ENCODE results near the gene ADAM33. TPM values are rescaled to one million over a fixed set of nuclear protein-coding genes. Genes with fewer than 3 reads are reported as not detected.

Gene ADAM33
- total RNA-seq, 1 experiment from 2014 or later: not detected

DNA sequence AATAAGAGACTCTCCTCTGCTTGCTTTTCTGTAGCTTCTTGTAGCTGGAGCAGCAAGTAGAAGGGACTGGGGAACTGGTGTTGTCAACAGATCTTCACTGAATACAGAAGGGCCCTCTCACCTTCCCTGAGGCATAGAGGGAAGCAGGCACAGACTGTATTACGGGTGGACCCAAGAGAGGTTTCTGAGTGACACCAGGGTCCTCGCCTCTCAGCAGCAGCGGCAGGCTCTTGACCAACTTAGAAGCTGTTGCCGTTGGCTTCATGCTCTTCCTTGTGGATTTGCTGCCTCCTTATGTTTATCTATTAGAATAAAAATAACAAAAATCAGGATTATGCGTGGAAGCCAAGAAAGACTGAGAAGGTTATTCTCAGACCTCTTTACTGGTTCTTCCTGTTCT, 50.3 kb downstream of the ADAM33 start:
- Histone ChIP-seq H3K4me1 (ENCODE audit: insufficient read depth, low read length, poor library complexity, severe bottlenecking) (no peaks in the 10 kb centered on the region), H3K4me3 (ENCODE audit: low read depth, low read length, poor library complexity, severe bottlenecking) (no peak overlapping the region), H3K36me3 (ENCODE audit: insufficient read depth, low read length, poor library complexity, severe bottlenecking) (no peaks in the 10 kb centered on the region), H3K9me3 (ENCODE audit: low read depth, low read length, poor library complexity, severe bottlenecking) (no peaks in the 10 kb centered on the region), H3K27ac (ENCODE audit: low read depth, low read length, poor library complexity, severe bottlenecking) (no peak overlapping the region), H3K27me3 (replicated peaks; ENCODE audit: insufficient read depth, low read depth, low read length, poor library complexity) (no peaks in the 10 kb centered on the region)
- intact Hi-C loops (cut with micrococcal nuclease; ENCODE audit: unreplicated experiment): no loop called here
- BruUV-seq (replicated peaks): no TSS peak
- POLR2A ChIA-PET (ENCODE audit: low non-redundant PET): no interaction called here
- TF ChIP-seq, protein P1, sequence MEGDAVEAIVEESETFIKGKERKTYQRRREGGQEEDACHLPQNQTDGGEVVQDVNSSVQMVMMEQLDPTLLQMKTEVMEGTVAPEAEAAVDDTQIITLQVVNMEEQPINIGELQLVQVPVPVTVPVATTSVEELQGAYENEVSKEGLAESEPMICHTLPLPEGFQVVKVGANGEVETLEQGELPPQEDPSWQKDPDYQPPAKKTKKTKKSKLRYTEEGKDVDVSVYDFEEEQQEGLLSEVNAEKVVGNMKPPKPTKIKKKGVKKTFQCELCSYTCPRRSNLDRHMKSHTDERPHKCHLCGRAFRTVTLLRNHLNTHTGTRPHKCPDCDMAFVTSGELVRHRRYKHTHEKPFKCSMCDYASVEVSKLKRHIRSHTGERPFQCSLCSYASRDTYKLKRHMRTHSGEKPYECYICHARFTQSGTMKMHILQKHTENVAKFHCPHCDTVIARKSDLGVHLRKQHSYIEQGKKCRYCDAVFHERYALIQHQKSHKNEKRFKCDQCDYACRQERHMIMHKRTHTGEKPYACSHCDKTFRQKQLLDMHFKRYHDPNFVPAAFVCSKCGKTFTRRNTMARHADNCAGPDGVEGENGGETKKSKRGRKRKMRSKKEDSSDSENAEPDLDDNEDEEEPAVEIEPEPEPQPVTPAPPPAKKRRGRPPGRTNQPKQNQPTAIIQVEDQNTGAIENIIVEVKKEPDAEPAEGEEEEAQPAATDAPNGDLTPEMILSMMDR (conservative IDR thresholded peaks at IDR 0.05; ENCODE audit: low read depth, low read length): no peak
- no peak for TF ChIP-seq EZH2 (IDR thresholded peaks at IDR 0.05; ENCODE audit: borderline replicate concordance, low read depth, low read length, poor library complexity, severe bottlenecking)
- CTCF ChIA-PET: no interaction called here
- DNase-seq (ENCODE audit: low spot score): no peak

DNA sequence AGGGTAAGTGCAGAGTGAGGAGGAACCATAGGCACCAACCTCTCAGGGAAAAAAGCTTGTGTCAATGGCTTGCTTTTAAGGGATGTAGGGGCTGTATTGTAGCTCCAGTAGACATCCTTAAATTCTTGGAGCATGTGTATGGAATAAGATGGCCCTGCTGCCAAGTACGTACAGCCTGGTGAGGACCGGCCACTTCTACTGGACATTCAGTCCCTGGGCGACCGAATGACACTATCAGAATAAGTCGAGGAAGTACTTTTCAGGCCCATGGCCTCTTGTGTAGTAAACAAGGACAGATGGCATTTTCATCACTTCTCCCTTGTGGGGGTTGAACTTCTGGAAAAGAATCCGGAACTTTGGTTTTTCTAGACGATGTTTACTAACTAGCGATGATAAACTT, 51.4 kb downstream of the ADAM33 start:
- DNase-seq (ENCODE audit: low spot score): no peak
- Histone ChIP-seq H3K27ac (ENCODE audit: low read depth, low read length, poor library complexity, severe bottlenecking) (no peak overlapping the region), H3K36me3 (ENCODE audit: insufficient read depth, low read length, poor library complexity, severe bottlenecking) (no peaks in the 10 kb centered on the region), H3K27me3 (replicated peaks; ENCODE audit: insufficient read depth, low read depth, low read length, poor library complexity) (no peaks in the 10 kb centered on the region), H3K4me3 (ENCODE audit: low read depth, low read length, poor library complexity, severe bottlenecking) (no peak overlapping the region), H3K9me3 (ENCODE audit: low read depth, low read length, poor library complexity, severe bottlenecking) (no peaks in the 10 kb centered on the region), H3K4me1 (ENCODE audit: insufficient read depth, low read length, poor library complexity, severe bottlenecking) (no peaks in the 10 kb centered on the region)
- CTCF ChIA-PET: interaction anchor here (0.7 kb wide), 1 partner anchor 46 kb away, joined by 11 read pairs; no protein-coding TSS in a partner anchor
- POLR2A ChIA-PET (ENCODE audit: low non-redundant PET): interaction anchor here (0.5 kb wide), 1 partner anchor 290 kb away, joined by 7 read pairs; no protein-coding TSS in a partner anchor
- no TSS peak for BruUV-seq (replicated peaks)
- intact Hi-C loops (cut with micrococcal nuclease; ENCODE audit: unreplicated experiment): no loop called here
- TF ChIP-seq, protein P1 (conservative IDR thresholded peaks at IDR 0.05; ENCODE audit: low read depth, low read length): no peak
- TF ChIP-seq EZH2 (IDR thresholded peaks at IDR 0.05; ENCODE audit: borderline replicate concordance, low read depth, low read length, poor library complexity, severe bottlenecking): no peak

DNA sequence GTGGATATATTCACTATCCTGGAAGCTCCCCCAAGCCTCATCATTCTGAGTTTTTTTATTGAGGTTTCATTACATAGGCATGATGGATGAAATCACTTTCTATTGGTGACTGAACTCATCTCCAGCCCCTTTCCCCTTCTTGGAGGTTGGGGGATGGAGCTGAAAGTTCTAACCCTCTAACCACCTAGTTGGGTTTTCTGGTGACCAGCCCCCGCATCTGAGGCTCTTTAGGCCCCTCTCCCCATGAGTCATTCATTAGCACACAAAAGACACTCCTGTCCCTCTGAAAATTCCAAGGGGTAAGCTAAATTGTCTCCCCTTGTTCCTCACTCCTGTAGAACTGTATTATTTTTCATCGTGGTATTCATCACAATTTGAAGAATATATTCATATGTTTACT, 51.9 kb downstream of the ADAM33 start:
- TF ChIP-seq EZH2 (IDR thresholded peaks at IDR 0.05; ENCODE audit: borderline replicate concordance, low read depth, low read length, poor library complexity, severe bottlenecking): no peak
- TF ChIP-seq, protein P1 (conservative IDR thresholded peaks at IDR 0.05; ENCODE audit: low read depth, low read length): no peak
- CTCF ChIA-PET: no interaction called here

More for the DNA sequence above, 51.9 kb downstream of the ADAM33 start:
- no peak for DNase-seq (ENCODE audit: low spot score)
- POLR2A ChIA-PET (ENCODE audit: low non-redundant PET): no interaction called here
- no peak overlapping the region for H3K4me3 ChIP-seq (ENCODE audit: low read depth, low read length, poor library complexity, severe bottlenecking)
- no peaks in the 10 kb centered on the region for H3K27me3 ChIP-seq (replicated peaks; ENCODE audit: insufficient read depth, low read depth, low read length, poor library complexity)
- H3K27ac ChIP-seq (ENCODE audit: low read depth, low read length, poor library complexity, severe bottlenecking): no peak overlapping the region
- H3K9me3 ChIP-seq (ENCODE audit: low read depth, low read length, poor library complexity, severe bottlenecking): no peaks in the 10 kb centered on the region
- intact Hi-C loops (cut with micrococcal nuclease; ENCODE audit: unreplicated experiment): no loop called here
- H3K4me1 ChIP-seq (ENCODE audit: insufficient read depth, low read length, poor library complexity, severe bottlenecking): no peaks in the 10 kb centered on the region
- no peaks in the 10 kb centered on the region for H3K36me3 ChIP-seq (ENCODE audit: insufficient read depth, low read length, poor library complexity, severe bottlenecking)
- BruUV-seq (replicated peaks): no TSS peak

All from A673 (cell line).